ENCODE measurements around the gene FADS1.
A peak's percentile ranks its signal among the peaks of the same experiment; 100 is the strongest.

Gene FADS1

GRCh38 chr11:61777234-61778090 lies 39.3 kb downstream of the FADS1 start:
- DNase-seq (ENCODE audit: low read depth), result no peak
- no peak overlapping the region for H3K4me3 ChIP-seq (ENCODE audit: control insufficient read depth, low read depth, low read length)
- no peak for TF ChIP-seq CTCF (IDR thresholded peaks at IDR 0.05; ENCODE audit: control insufficient read depth, insufficient read depth, low read depth, low read length, missing control alignments)

- DNase-seq (ENCODE audit: low read depth), result no peak
- H3K4me3 ChIP-seq (ENCODE audit: control insufficient read depth, low read depth, low read length), result no peak overlapping the region
- peak; percentile 92 for TF ChIP-seq CTCF (IDR thresholded peaks at IDR 0.05; ENCODE audit: control insufficient read depth, insufficient read depth, low read depth, low read length, missing control alignments)
These were observed 40.2 kb downstream of the FADS1 start for GRCh38 chr11:61776561-61777075.

GRCh38 chr11:61775606-61776554 lies 40.9 kb downstream of the FADS1 start:
- DNase-seq (ENCODE audit: low read depth), result no peak

GRCh38 chr11:61775106-61775505 lies 41.7 kb downstream of the FADS1 start:
- no peak overlapping the region for H3K4me3 ChIP-seq (ENCODE audit: control insufficient read depth, low read depth, low read length)
- no peak for DNase-seq (ENCODE audit: low read depth)
- no peak for TF ChIP-seq CTCF (IDR thresholded peaks at IDR 0.05; ENCODE audit: control insufficient read depth, insufficient read depth, low read depth, low read length, missing control alignments)

More at GRCh38 chr11:61775606-61776554, 40.9 kb downstream of the FADS1 start:
- no peak for TF ChIP-seq CTCF (IDR thresholded peaks at IDR 0.05; ENCODE audit: control insufficient read depth, insufficient read depth, low read depth, low read length, missing control alignments)
- no peak overlapping the region for H3K4me3 ChIP-seq (ENCODE audit: control insufficient read depth, low read depth, low read length)

- no peak for DNase-seq (ENCODE audit: low read depth)
These were observed 42.4 kb downstream of the FADS1 start for GRCh38 chr11:61774411-61774810.

More at GRCh38 chr11:61774411-61774810, 42.4 kb downstream of the FADS1 start:
- TF ChIP-seq CTCF (IDR thresholded peaks at IDR 0.05; ENCODE audit: control insufficient read depth, insufficient read depth, low read depth, low read length, missing control alignments), result no peak
- H3K4me3 ChIP-seq (ENCODE audit: control insufficient read depth, low read depth, low read length), result no peak overlapping the region
